Measurements from ENCODE around the gene PLK1. TPM values are rescaled to one million over a fixed set of nuclear protein-coding genes. Genes with fewer than 3 reads are reported as not detected.

PLK1 gene
- total and polyA plus RNA-seq, 2 of the 13 experiments (the other 11 are each of a cell fraction or from before 2014, with no cell fraction given): 71.5 to 76.3 TPM

- TF ChIP-seq, protein P1, sequence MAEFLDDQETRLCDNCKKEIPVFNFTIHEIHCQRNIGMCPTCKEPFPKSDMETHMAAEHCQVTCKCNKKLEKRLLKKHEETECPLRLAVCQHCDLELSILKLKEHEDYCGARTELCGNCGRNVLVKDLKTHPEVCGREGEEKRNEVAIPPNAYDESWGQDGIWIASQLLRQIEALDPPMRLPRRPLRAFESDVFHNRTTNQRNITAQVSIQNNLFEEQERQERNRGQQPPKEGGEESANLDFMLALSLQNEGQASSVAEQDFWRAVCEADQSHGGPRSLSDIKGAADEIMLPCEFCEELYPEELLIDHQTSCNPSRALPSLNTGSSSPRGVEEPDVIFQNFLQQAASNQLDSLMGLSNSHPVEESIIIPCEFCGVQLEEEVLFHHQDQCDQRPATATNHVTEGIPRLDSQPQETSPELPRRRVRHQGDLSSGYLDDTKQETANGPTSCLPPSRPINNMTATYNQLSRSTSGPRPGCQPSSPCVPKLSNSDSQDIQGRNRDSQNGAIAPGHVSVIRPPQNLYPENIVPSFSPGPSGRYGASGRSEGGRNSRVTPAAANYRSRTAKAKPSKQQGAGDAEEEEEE (CRISPR knock-in tag; IDR thresholded peaks at IDR 0.05; ENCODE audit: borderline replicate concordance): 0 out of 2 replicates have a peak, but pooled peaks have one; percentile 24
- TF ChIP-seq ZNF746 (CRISPR knock-in tag; IDR thresholded peaks at IDR 0.05) (no peak), ZNF543 (CRISPR knock-in tag; IDR thresholded peaks at IDR 0.05) (no peak), ZNF75D (CRISPR knock-in tag; IDR thresholded peaks at IDR 0.05; ENCODE audit: borderline replicate concordance) (no peak), BCL3 (CRISPR knock-in tag; IDR thresholded peaks at IDR 0.05) (0 out of 2 replicates have a peak, but pooled peaks have one; percentile 31), ZFY (CRISPR knock-in tag; IDR thresholded peaks at IDR 0.05) (no peak), ZNF232 (CRISPR knock-in tag; IDR thresholded peaks at IDR 0.05; ENCODE audit: borderline replicate concordance) (no peak), NR2F2 (IDR thresholded peaks at IDR 0.05; ENCODE audit: borderline replicate concordance, low read depth) (0 out of 2 replicates have a peak, but pooled peaks have one; percentile 22), ZNF816 (CRISPR knock-in tag; IDR thresholded peaks at IDR 0.05; ENCODE audit: borderline replicate concordance) (no peak), GTF2F1 (IDR thresholded peaks at IDR 0.05; ENCODE audit: low read length) (no peak), HDAC1 (CRISPR knock-in tag; IDR thresholded peaks at IDR 0.05) (no peak), JUN (CRISPR knock-in tag; IDR thresholded peaks at IDR 0.05) (no peak), PATZ1 (CRISPR knock-in tag; IDR thresholded peaks at IDR 0.05) (no peak), ZSCAN5A (CRISPR knock-in tag; IDR thresholded peaks at IDR 0.05; ENCODE audit: borderline replicate concordance) (no peak), SOX13 (IDR thresholded peaks at IDR 0.05) (no peak), SOX13 (CRISPR knock-in tag; conservative IDR thresholded peaks at IDR 0.05 in 1 of 2, IDR thresholded peaks at IDR 0.05 in 1 of 2) (0 out of 4 replicates have a peak, but pooled peaks of 1 of the 2 experiments have one; percentile 16), ZMYM4 (CRISPR knock-in tag; IDR thresholded peaks at IDR 0.05) (peak; percentile 26; the same call in 1 of the 2 replicates), MBD4 (IDR thresholded peaks at IDR 0.05; ENCODE audit: borderline replicate concordance, low read length) (no peak), TBX2 (CRISPR knock-in tag; IDR thresholded peaks at IDR 0.05; ENCODE audit: borderline replicate concordance) (peak; percentile 47; the same call in 1 of the 2 replicates), PAF1 (CRISPR knock-in tag; IDR thresholded peaks at IDR 0.05) (no peak), YY1 (IDR thresholded peaks at IDR 0.05; ENCODE audit: insufficient read depth, insufficient replicate concordance, low read depth, low read length) (no peak)
- TF ChIP-seq, protein P2, sequence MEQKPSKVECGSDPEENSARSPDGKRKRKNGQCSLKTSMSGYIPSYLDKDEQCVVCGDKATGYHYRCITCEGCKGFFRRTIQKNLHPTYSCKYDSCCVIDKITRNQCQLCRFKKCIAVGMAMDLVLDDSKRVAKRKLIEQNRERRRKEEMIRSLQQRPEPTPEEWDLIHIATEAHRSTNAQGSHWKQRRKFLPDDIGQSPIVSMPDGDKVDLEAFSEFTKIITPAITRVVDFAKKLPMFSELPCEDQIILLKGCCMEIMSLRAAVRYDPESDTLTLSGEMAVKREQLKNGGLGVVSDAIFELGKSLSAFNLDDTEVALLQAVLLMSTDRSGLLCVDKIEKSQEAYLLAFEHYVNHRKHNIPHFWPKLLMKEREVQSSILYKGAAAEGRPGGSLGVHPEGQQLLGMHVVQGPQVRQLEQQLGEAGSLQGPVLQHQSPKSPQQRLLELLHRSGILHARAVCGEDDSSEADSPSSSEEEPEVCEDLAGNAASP (CRISPR knock-in tag; IDR thresholded peaks at IDR 0.05; ENCODE audit: borderline replicate concordance): no peak
Observed at GRCh38 chr16:23673971-23674614, 4.6 kb upstream of the PLK1 start (continued).

Data from HepG2 (cell line).